Dendritic cell treated with granulocyte-macrophage colony-stimulating factor and Interleukin-4, amounts not matched to agents 40 ng/mL and 50 ng/mL, for 4 days (primary cell): ENCODE measurements around the gene GRM1.

ENCODE experiments used
- H3K27ac Mint-ChIP-seq: one replicate; pipeline ENCODE4 v1.8.0; 2022; ENCODE audit warnings: mild to moderate bottlenecking, mixed read lengths
- H3K27me3 Mint-ChIP-seq: one replicate; pipeline ENCODE4 v1.8.0; 2022; ENCODE audit warnings: mild to moderate bottlenecking, mixed read lengths
- H3K36me3 Mint-ChIP-seq: one replicate; pipeline ENCODE4 v1.8.0; 2022; ENCODE audit warnings: low read depth, mixed read lengths
- H3K4me1 Mint-ChIP-seq: one replicate; pipeline ENCODE4 v1.8.0; 2022; ENCODE audit warnings: low read depth, mixed read lengths
- H3K4me3 Mint-ChIP-seq: one replicate; pipeline ENCODE4 v1.8.0; 2022; ENCODE audit warnings: mild to moderate bottlenecking, moderate library complexity, mixed read lengths
- H3K9me3 Mint-ChIP-seq: one replicate; pipeline ENCODE4 v1.8.0; 2022; ENCODE audit warnings: mixed read lengths
- intact Hi-C: fragments of 100-400 bp; cut with micrococcal nuclease; formaldehyde crosslinking; loops from one replicate; pipeline ENCODE4 v1.15.0; 2022

Gene GRM1

GRCh38 chr6:146433881-146434731 is 405.2 kb downstream of the GRM1 start:
- no peak overlapping the region for H3K27ac Mint-ChIP-seq
- no peaks in the 10 kb centered on the region for H3K9me3 Mint-ChIP-seq
- peaks cover 10% of the 10 kb centered on the region for H3K4me1 Mint-ChIP-seq
- H3K4me3 Mint-ChIP-seq = peak overlapping the region; percentile 73
- intact Hi-C loops = no loop called here
- no peaks in the 10 kb centered on the region for H3K36me3 Mint-ChIP-seq
- peaks cover 18% of the 10 kb centered on the region for H3K27me3 Mint-ChIP-seq

- H3K27me3 Mint-ChIP-seq = peaks cover 18% of the 10 kb centered on the region
- intact Hi-C loops = no loop called here
- no peaks in the 10 kb centered on the region for H3K9me3 Mint-ChIP-seq
- peak overlapping the region; percentile 73 for H3K4me3 Mint-ChIP-seq
- H3K27ac Mint-ChIP-seq = no peak overlapping the region
- H3K36me3 Mint-ChIP-seq = no peaks in the 10 kb centered on the region
- peaks cover 10% of the 10 kb centered on the region for H3K4me1 Mint-ChIP-seq
These were observed 406.0 kb downstream of the GRM1 start for GRCh38 chr6:146434732-146435390.

GRCh38 chr6:146441907-146442306 is 413.0 kb downstream of the GRM1 start:
- intact Hi-C loops = no loop called here
- Mint-ChIP-seq H3K4me1 (peaks cover 6% of the 10 kb centered on the region), H3K4me3 (no peak overlapping the region), H3K9me3 (no peaks in the 10 kb centered on the region), H3K36me3 (no peaks in the 10 kb centered on the region), H3K27me3 (no peaks in the 10 kb centered on the region), H3K27ac (no peak overlapping the region)

GRCh38 chr6:146444189-146444588 is 415.3 kb downstream of the GRM1 start:
- Mint-ChIP-seq H3K4me1 (peaks cover 6% of the 10 kb centered on the region), H3K27ac (no peak overlapping the region)

GRCh38 chr6:146445233-146445632 is 416.4 kb downstream of the GRM1 start:
- no peak overlapping the region for H3K27ac Mint-ChIP-seq
- peaks cover 1% of the 10 kb centered on the region for H3K4me1 Mint-ChIP-seq
- intact Hi-C loops = no loop called here
- H3K9me3 Mint-ChIP-seq = peaks cover 12% of the 10 kb centered on the region
- no peaks in the 10 kb centered on the region for H3K27me3 Mint-ChIP-seq
- no peak overlapping the region for H3K4me3 Mint-ChIP-seq
- H3K36me3 Mint-ChIP-seq = no peaks in the 10 kb centered on the region

More at GRCh38 chr6:146444189-146444588, 415.3 kb downstream of the GRM1 start:
- Mint-ChIP-seq H3K9me3 (peaks cover 8% of the 10 kb centered on the region), H3K27me3 (no peaks in the 10 kb centered on the region), H3K4me3 (no peak overlapping the region), H3K36me3 (no peaks in the 10 kb centered on the region)
- intact Hi-C loops = no loop called here

GRCh38 chr6:146456886-146457285 is 428.0 kb downstream of the GRM1 start:
- Mint-ChIP-seq H3K9me3 (peaks cover 44% of the 10 kb centered on the region), H3K4me1 (no peaks in the 10 kb centered on the region), H3K27me3 (no peaks in the 10 kb centered on the region), H3K36me3 (no peaks in the 10 kb centered on the region), H3K27ac (no peak overlapping the region), H3K4me3 (no peak overlapping the region)
- intact Hi-C loops = no loop called here

- intact Hi-C loops = no loop called here
- H3K27me3 Mint-ChIP-seq = peaks cover 1% of the 10 kb centered on the region
- no peaks in the 10 kb centered on the region for H3K36me3 Mint-ChIP-seq
- no peaks in the 10 kb centered on the region for H3K4me1 Mint-ChIP-seq
- no peak overlapping the region for H3K4me3 Mint-ChIP-seq
- no peak overlapping the region for H3K27ac Mint-ChIP-seq
- H3K9me3 Mint-ChIP-seq = peaks cover 43% of the 10 kb centered on the region
These were observed 432.1 kb downstream of the GRM1 start for GRCh38 chr6:146460941-146461340.

GRCh38 chr6:146470091-146470770 is 441.4 kb downstream of the GRM1 start:
- H3K9me3 Mint-ChIP-seq = no peaks in the 10 kb centered on the region
- H3K27ac Mint-ChIP-seq = no peak overlapping the region
- H3K27me3 Mint-ChIP-seq = no peaks in the 10 kb centered on the region
- H3K4me3 Mint-ChIP-seq = no peak overlapping the region
- no peaks in the 10 kb centered on the region for H3K4me1 Mint-ChIP-seq
- no peaks in the 10 kb centered on the region for H3K36me3 Mint-ChIP-seq
- intact Hi-C loops = no loop called here

GRCh38 chr6:146472918-146473317 is 444.1 kb downstream of the GRM1 start:
- H3K9me3 Mint-ChIP-seq = no peaks in the 10 kb centered on the region
- H3K27ac Mint-ChIP-seq = no peak overlapping the region
- H3K4me3 Mint-ChIP-seq = no peak overlapping the region

GRCh38 chr6:146481527-146481926 is 452.7 kb downstream of the GRM1 start:
- intact Hi-C loops = no loop called here
- Mint-ChIP-seq H3K4me1 (no peaks in the 10 kb centered on the region), H3K9me3 (peaks cover 13% of the 10 kb centered on the region), H3K4me3 (no peak overlapping the region), H3K36me3 (no peaks in the 10 kb centered on the region), H3K27ac (no peak overlapping the region), H3K27me3 (no peaks in the 10 kb centered on the region)

More at GRCh38 chr6:146472918-146473317, 444.1 kb downstream of the GRM1 start:
- no peaks in the 10 kb centered on the region for H3K36me3 Mint-ChIP-seq
- no peaks in the 10 kb centered on the region for H3K27me3 Mint-ChIP-seq
- intact Hi-C loops = no loop called here
- H3K4me1 Mint-ChIP-seq = no peaks in the 10 kb centered on the region

- Mint-ChIP-seq H3K36me3 (no peaks in the 10 kb centered on the region), H3K27ac (no peak overlapping the region), H3K9me3 (peaks cover 13% of the 10 kb centered on the region), H3K4me3 (no peak overlapping the region), H3K27me3 (no peaks in the 10 kb centered on the region), H3K4me1 (no peaks in the 10 kb centered on the region)
- intact Hi-C loops = no loop called here
These were observed 455.5 kb downstream of the GRM1 start for GRCh38 chr6:146484411-146484810.
